CD4-positive, alpha-beta memory T cell (primary cell): ENCODE results near the gene AMPD3. TPM values are rescaled to one million over a fixed set of nuclear protein-coding genes. Genes with fewer than 3 reads are reported as not detected.

ENCODE experiments used
- CTCF ChIA-PET: fragments of 350-600 bp; sonication (Branson Sonifier 250); formaldehyde crosslinking; loops from one replicate; lab custom pipeline; 2021; ENCODE audit warnings: inconsistent platforms; ENCODE audit not compliant: partially characterized antibody; lab: Charles Lee
- POLR2A ChIA-PET: fragments of 350-600 bp; sonication (Branson Sonifier 250); formaldehyde crosslinking; loops from one replicate; lab custom pipeline; 2021; ENCODE audit not compliant: partially characterized antibody; lab: Charles Lee
- DNase-seq, 5 donors: peaks; one replicate each; pipeline versions ENCODE4 v3.0.0 to v3.0.0-alpha.2; 2020 to 2022; ENCODE audit warnings: mixed read lengths in 1 of 5
- H3K27ac ChIP-seq: one replicate; pipeline ENCODE4 v1.7.0; 2013; ENCODE audit warnings: low read depth, low read length
- H3K27me3 ChIP-seq: 2 replicates; pipeline ENCODE4 v1.7.0; 2013; ENCODE audit warnings: mild to moderate bottlenecking, low read length, moderate library complexity; ENCODE audit not compliant: insufficient read depth
- H3K36me3 ChIP-seq: 2 replicates; pipeline ENCODE4 v1.7.0; 2013; ENCODE audit warnings: mild to moderate bottlenecking, low read length, moderate library complexity; ENCODE audit not compliant: insufficient read depth
- H3K4me1 ChIP-seq: 2 replicates; pipeline ENCODE4 v1.7.0; 2013; ENCODE audit warnings: mild to moderate bottlenecking, low read length, moderate library complexity; ENCODE audit not compliant: insufficient read depth
- H3K4me3 ChIP-seq, 2 donors: one replicate each; pipeline ENCODE4 v1.7.0; 2013; ENCODE audit warnings: low read length in 2 of 2, mild to moderate bottlenecking in 1 of 2
- H3K9me3 ChIP-seq, 2 donors: one replicate each; pipeline ENCODE4 v1.7.0; 2013; ENCODE audit warnings: low read length in 2 of 2, control low read depth in 1 of 2; ENCODE audit not compliant: control insufficient read depth in 1 of 2
- H3K27ac Mint-ChIP-seq, 7 donors: one replicate each; pipeline ENCODE4 v1.8.0; 2020 to 2021; ENCODE audit warnings: mixed read lengths in 7 of 7, mild to moderate bottlenecking in 6 of 7, inconsistent platforms in 3 of 7, moderate library complexity in 3 of 7
- H3K27me3 Mint-ChIP-seq, 2 donors: one replicate each; pipeline ENCODE4 v1.8.0; 2020 to 2021; ENCODE audit warnings: mixed read lengths in 2 of 2
- H3K36me3 Mint-ChIP-seq, 2 donors: one replicate each; pipeline ENCODE4 v1.8.0; 2020 to 2021; ENCODE audit warnings: mixed read lengths in 2 of 2, inconsistent platforms in 1 of 2, mild to moderate bottlenecking in 1 of 2
- H3K4me1 Mint-ChIP-seq, 4 donors: one replicate each; pipeline ENCODE4 v1.8.0; 2020 to 2021; ENCODE audit warnings: mixed read lengths in 4 of 4, mild to moderate bottlenecking in 1 of 4
- H3K4me3 Mint-ChIP-seq, 8 donors: one replicate each; pipeline ENCODE4 v1.8.0; 2020 to 2021; ENCODE audit warnings: mixed read lengths in 8 of 8, mild to moderate bottlenecking in 7 of 8, moderate library complexity in 6 of 8, inconsistent platforms in 3 of 8
- H3K9me3 Mint-ChIP-seq, 8 donors: one replicate each; pipeline ENCODE4 v1.8.0; 2020 to 2021; ENCODE audit warnings: mixed read lengths in 8 of 8, mild to moderate bottlenecking in 5 of 8, inconsistent platforms in 3 of 8, moderate library complexity in 1 of 8
- intact Hi-C: fragments of 100-400 bp; cut with micrococcal nuclease; formaldehyde crosslinking; loops from one replicate; pipeline ENCODE4 v1.15.1; 2023
- polyA plus RNA-seq, 2 donors: library from polyadenylated mRNA; unstranded; fragments of 300-500 nt; fragmentation: Illumina TruSeq; gene quantifications; one replicate each; pipeline ENCODE4 v1.2.3, GENCODE V29; 2021
- total RNA-seq, 2 experiments: library from RNA; stranded (reverse); gene quantifications; one replicate each; pipeline ENCODE4 v1.2.3, GENCODE V29; 2021

The AMPD3 gene
- total and polyA plus RNA-seq, 4 experiments from 2014 or later, result 10.9 to 43.4 (median 30.1) TPM

DNA sequence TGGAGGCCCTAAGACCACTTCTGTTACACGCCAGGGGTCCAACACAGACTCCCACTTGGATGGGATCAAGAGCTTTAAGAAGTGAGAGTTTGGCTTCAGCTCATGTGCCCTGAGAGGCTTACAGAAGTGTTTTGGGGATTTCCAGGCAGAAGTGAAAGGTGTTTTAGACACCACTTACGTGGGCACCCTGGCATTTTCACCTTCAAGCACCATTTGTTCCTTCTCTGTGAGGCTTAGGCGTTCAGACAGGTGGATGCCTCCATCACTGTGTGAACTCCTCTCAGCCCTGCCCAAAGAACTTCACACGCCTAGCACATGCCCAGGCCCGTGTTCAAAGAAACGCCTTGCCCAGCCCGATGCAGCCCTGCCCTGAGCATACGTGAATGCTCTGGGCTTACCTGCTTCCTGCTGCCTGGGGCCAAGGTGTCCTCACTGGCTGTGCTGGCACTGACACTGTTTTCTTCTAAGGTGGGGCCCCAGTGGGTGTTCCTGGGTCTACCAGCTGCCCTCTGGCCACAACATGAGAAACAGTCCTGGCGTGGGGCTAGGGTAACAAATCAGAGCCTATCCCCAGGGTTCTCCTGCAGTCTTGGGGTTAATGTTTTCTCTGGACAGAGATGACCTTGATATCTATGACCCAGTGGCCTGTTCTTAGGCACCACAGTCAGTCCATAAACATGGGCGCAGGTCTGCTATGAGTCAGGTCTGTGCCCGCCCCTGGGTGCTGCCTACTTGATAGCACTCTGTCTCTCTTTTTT is 34.0 kb downstream of the AMPD3 start:
- H3K9me3 Mint-ChIP-seq, result no peaks in the 10 kb centered on the region
- no peaks in the 10 kb centered on the region for H3K9me3 ChIP-seq
- ChIA-PET POLR2A (interaction anchor here (1.4 kb wide), 1 partner anchor 30 kb away, joined by 5 read pairs; no protein-coding TSS in a partner anchor), CTCF (interaction anchor here (1.0 to 1.5 kb wide), 3 partner anchors 52 to 245 kb away, joined by 3 to 6 read pairs (median 3); partner anchors contain the start of gene RNF141)
- H3K27me3 Mint-ChIP-seq, result no peaks in the 10 kb centered on the region
- DNase-seq, result peak in 1 of 5 donors; percentile 2
- peaks cover 0 to 16% (median 7%) of the 10 kb centered on the region in 4 donors for H3K4me1 Mint-ChIP-seq
- H3K27me3 ChIP-seq, result no peaks in the 10 kb centered on the region
- no peak overlapping the region for H3K27ac ChIP-seq
- H3K4me3 Mint-ChIP-seq, result no peak overlapping the region
- H3K4me1 ChIP-seq, result peaks cover 5% of the 10 kb centered on the region
- intact Hi-C loops, result no loop called here
- peaks cover 49 to 87% of the 10 kb centered on the region in 2 donors for H3K36me3 Mint-ChIP-seq
- H3K4me3 ChIP-seq, result no peak overlapping the region
- peak overlapping the region; percentile 11 to 90 (median 59) for H3K27ac Mint-ChIP-seq
- H3K36me3 ChIP-seq, result peaks cover 83% of the 10 kb centered on the region

- Mint-ChIP-seq H3K27ac (peak overlapping the region in 4 of 7 donors; percentile 11 to 90 (median 56)), H3K36me3 (peaks cover 51 to 87% of the 10 kb centered on the region in 2 donors), H3K4me3 (no peak overlapping the region), H3K4me1 (peaks cover 0 to 16% (median 7%) of the 10 kb centered on the region in 4 donors), H3K9me3 (no peaks in the 10 kb centered on the region), H3K27me3 (no peaks in the 10 kb centered on the region)
- ChIA-PET POLR2A (no interaction called here), CTCF (interaction anchor here (0.8 to 1.0 kb wide), 2 partner anchors 17 to 76 kb away, joined by 3 read pairs; no protein-coding TSS in a partner anchor)
- Histone ChIP-seq H3K36me3 (peaks cover 83% of the 10 kb centered on the region), H3K27me3 (no peaks in the 10 kb centered on the region), H3K9me3 (no peaks in the 10 kb centered on the region), H3K27ac (no peak overlapping the region), H3K4me3 (no peak overlapping the region), H3K4me1 (peaks cover 5% of the 10 kb centered on the region)
- intact Hi-C loops, result loop anchor here (5.0 kb wide), 1 partner anchor 33 kb away; the partner anchor contains the start of gene AMPD3
- DNase-seq, result no peak
Observed at GRCh38 chr11:10490032-10490397, 35.0 kb downstream of the AMPD3 start.

- Histone ChIP-seq H3K4me1 (peaks cover 5% of the 10 kb centered on the region), H3K27ac (no peak overlapping the region), H3K9me3 (no peaks in the 10 kb centered on the region), H3K36me3 (peaks cover 83% of the 10 kb centered on the region), H3K4me3 (no peak overlapping the region), H3K27me3 (no peaks in the 10 kb centered on the region)
- no peaks in the 10 kb centered on the region for H3K27me3 Mint-ChIP-seq
- peak overlapping the region in 5 of 7 donors; percentile 11 to 90 (median 53) for H3K27ac Mint-ChIP-seq
- ChIA-PET CTCF (interaction anchor here (0.8 to 1.0 kb wide), 2 partner anchors 17 to 77 kb away, joined by 3 read pairs; no protein-coding TSS in a partner anchor), POLR2A (no interaction called here)
- no peak overlapping the region for H3K4me3 Mint-ChIP-seq
- H3K36me3 Mint-ChIP-seq, result peaks cover 51 to 86% of the 10 kb centered on the region in 2 donors
- peaks cover 0 to 16% (median 7%) of the 10 kb centered on the region in 4 donors for H3K4me1 Mint-ChIP-seq
- intact Hi-C loops, result loop anchor here (5.0 kb wide), 1 partner anchor 33 kb away; the partner anchor contains the start of gene AMPD3
- no peaks in the 10 kb centered on the region for H3K9me3 Mint-ChIP-seq
- no peak for DNase-seq
Observed at GRCh38 chr11:10490398-10491241, 35.6 kb downstream of the AMPD3 start.

DNA sequence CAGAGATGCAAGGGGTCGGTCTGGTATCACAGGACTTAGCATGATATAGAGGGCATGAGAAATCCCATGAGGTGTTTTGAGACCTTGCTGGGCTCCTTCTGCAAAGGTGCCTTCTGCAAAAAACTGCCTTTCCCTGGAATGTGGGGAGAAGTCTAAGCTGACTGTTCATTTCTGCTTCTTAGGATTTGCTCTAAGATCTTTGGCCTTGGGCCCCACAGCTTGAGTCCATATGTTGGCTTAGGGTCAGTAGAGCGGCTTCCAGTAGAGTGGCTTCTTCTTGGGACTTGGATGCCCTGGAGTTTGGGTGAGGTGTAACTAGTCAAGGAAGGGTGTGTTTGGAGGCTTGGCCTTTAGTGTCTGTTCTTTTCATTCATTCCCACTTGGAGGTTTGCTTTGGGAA is 37.0 kb downstream of the AMPD3 start:
- no peaks in the 10 kb centered on the region for H3K9me3 ChIP-seq
- DNase-seq, result no peak
- no peaks in the 10 kb centered on the region for H3K9me3 Mint-ChIP-seq
- H3K27ac ChIP-seq, result no peak overlapping the region
- ChIA-PET CTCF (no interaction called here), POLR2A (no interaction called here)
- intact Hi-C loops, result loop anchor here (5.0 kb wide), 1 partner anchor 35 kb away; the partner anchor contains the start of gene AMPD3
- H3K27me3 Mint-ChIP-seq, result no peaks in the 10 kb centered on the region
- peaks cover 81% of the 10 kb centered on the region for H3K36me3 ChIP-seq
- H3K4me1 Mint-ChIP-seq, result peaks cover 0 to 13% (median 6%) of the 10 kb centered on the region in 4 donors
- no peak overlapping the region for H3K4me3 Mint-ChIP-seq
- no peaks in the 10 kb centered on the region for H3K27me3 ChIP-seq
- peak overlapping the region in 3 of 7 donors; percentile 32 to 90 (median 75) for H3K27ac Mint-ChIP-seq
- peaks cover 56 to 85% of the 10 kb centered on the region in 2 donors for H3K36me3 Mint-ChIP-seq
- no peak overlapping the region for H3K4me3 ChIP-seq
- peaks cover 5% of the 10 kb centered on the region for H3K4me1 ChIP-seq

- H3K27ac ChIP-seq, result no peak overlapping the region
- H3K36me3 ChIP-seq, result peaks cover 81% of the 10 kb centered on the region
- DNase-seq, result no peak
- no peaks in the 10 kb centered on the region for H3K27me3 ChIP-seq
- Mint-ChIP-seq H3K27me3 (no peaks in the 10 kb centered on the region), H3K9me3 (no peaks in the 10 kb centered on the region), H3K4me3 (no peak overlapping the region), H3K27ac (peak overlapping the region in 2 of 7 donors; percentile 26 to 48), H3K36me3 (peaks cover 54 to 85% of the 10 kb centered on the region in 2 donors), H3K4me1 (peaks cover 0 to 8% (median 4%) of the 10 kb centered on the region in 4 donors)
- H3K4me3 ChIP-seq, result no peak overlapping the region
- POLR2A ChIA-PET, result no interaction called here
- no peaks in the 10 kb centered on the region for H3K9me3 ChIP-seq
- peaks cover 5% of the 10 kb centered on the region for H3K4me1 ChIP-seq
- CTCF ChIA-PET, result no interaction called here
- intact Hi-C loops, result loop anchor here (5.0 kb wide), 1 partner anchor 36 kb away; the partner anchor contains the start of gene AMPD3
Observed at GRCh38 chr11:10493041-10493663, 38.1 kb downstream of the AMPD3 start.

GRCh38 chr11:10494636-10495463 is 39.8 kb downstream of the AMPD3 start:
- CTCF ChIA-PET, result interaction anchor here (0.6 to 1.6 kb wide), 6 partner anchors 24 to 161 kb away, joined by 3 to 4 read pairs (median 3); no protein-coding TSS in a partner anchor
- peaks cover 80% of the 10 kb centered on the region for H3K36me3 ChIP-seq
- intact Hi-C loops, result loop anchor here (5.0 kb wide), 1 partner anchor 38 kb away; the partner anchor contains the start of gene AMPD3

More at GRCh38 chr11:10494636-10495463, 39.8 kb downstream of the AMPD3 start:
- H3K27me3 Mint-ChIP-seq, result no peaks in the 10 kb centered on the region
- peak overlapping the region in 2 of 7 donors; percentile 65 to 66 for H3K27ac Mint-ChIP-seq
- no peak overlapping the region for H3K27ac ChIP-seq
- no peaks in the 10 kb centered on the region for H3K9me3 Mint-ChIP-seq
- H3K4me1 Mint-ChIP-seq, result peaks cover 0 to 2% (median 0%) of the 10 kb centered on the region in 4 donors
- H3K27me3 ChIP-seq, result no peaks in the 10 kb centered on the region
- POLR2A ChIA-PET, result no interaction called here
- no peak overlapping the region for H3K4me3 ChIP-seq
- peaks cover 47 to 84% of the 10 kb centered on the region in 2 donors for H3K36me3 Mint-ChIP-seq
- no peaks in the 10 kb centered on the region for H3K9me3 ChIP-seq
- no peaks in the 10 kb centered on the region for H3K4me1 ChIP-seq
- H3K4me3 Mint-ChIP-seq, result no peak overlapping the region
- DNase-seq, result no peak
